Esophagus muscularis mucosa (tissue), 4 donors: Measurements from ENCODE around the gene UCK2. TPM values are rescaled to one million over a fixed set of nuclear protein-coding genes. Genes with fewer than 3 reads are reported as not detected.

Experiments used
- DNase-seq: peaks from one replicate; pipeline ENCODE4 v3.0.0-alpha.2; 2017; ENCODE audit errors: extremely low spot score
- H3K27ac ChIP-seq, 4 donors: fragments of 200-600 bp; sonication (generic); replicated peaks in 1 of 4; 1 replicate in 3 of 4; 2 replicates in 1 of 4; pipeline ENCODE4 v1.5.1; 2016 to 2019; ENCODE audit warnings: mild to moderate bottlenecking in 1 of 4
- H3K27me3 ChIP-seq, 4 donors: fragments of 200-600 bp; sonication (generic); one replicate each; pipeline versions ENCODE4 v1.5.1 to v1.6.0; 2016 to 2019
- H3K36me3 ChIP-seq, 4 donors: fragments of 200-600 bp; sonication (generic); one replicate each; pipeline ENCODE4 v1.5.1; 2016 to 2019
- H3K4me1 ChIP-seq, 4 donors: fragments of 200-600 bp; sonication (generic); one replicate each; pipeline ENCODE4 v1.5.1; 2016 to 2019
- H3K4me3 ChIP-seq, 4 donors: fragments of 200-600 bp; sonication (generic); 1 replicate in 2 of 4; 2 replicates in 2 of 4; pipeline ENCODE4 v1.5.1; 2016 to 2019; ENCODE audit warnings: mild to moderate bottlenecking in 4 of 4, moderate library complexity in 1 of 4
- H3K9me3 ChIP-seq, 4 donors: fragments of 200-600 bp; sonication (generic); 1 replicate in 3 of 4; 2 replicates in 1 of 4; pipeline ENCODE4 v1.5.1; 2016 to 2019
- CTCF ChIP-seq, 3 experiments: fragments of 200-600 bp in 2 of 3; fragments of 450-650 bp in 1 of 3; sonication (generic) in 2 of 3; IDR thresholded peaks; one replicate each; pipeline ENCODE4 v1.5.1; 2017 to 2019; ENCODE audit warnings: antibody characterized with exemption in 3 of 3, mild to moderate bottlenecking in 2 of 3, moderate library complexity in 1 of 3
- EP300 ChIP-seq: sonication (generic); formaldehyde crosslinking; IDR thresholded peaks from one replicate; pipeline ENCODE4 v1.6.1; 2017; ENCODE audit warnings: antibody characterized with exemption
- POLR2A ChIP-seq: fragments of 450-650 bp; IDR thresholded peaks from one replicate; pipeline ENCODE4 v1.6.1; 2017; ENCODE audit warnings: antibody characterized with exemption, moderate library complexity, mild to moderate bottlenecking, low read depth
- POLR2AphosphoS5 ChIP-seq, 2 donors: sonication (generic); formaldehyde crosslinking; IDR thresholded peaks; one replicate each; pipeline ENCODE4 v1.6.1; 2017; ENCODE audit warnings: antibody characterized with exemption in 2 of 2
- WGBS: methylation state at CpG from one replicate; pipeline ENCODE4 v1.1.5; 2018; 5-methylcytosine and 5-hydroxymethylcytosine counted together
- intact Hi-C: fragments of 100-400 bp; cut with DNase I; formaldehyde crosslinking; loops from one replicate; pipeline ENCODE4 v1.15.1; 2023
- total RNA-seq, 4 donors: library from RNA; depleted of rRNA; stranded (reverse); fragments of >200 nt; gene quantifications; one replicate each; pipeline versions ENCODE4 v1.1.0 to v1.2.1, GENCODE V29; 2016

Gene UCK2
- total RNA-seq, 4 donors from 2014 or later = 13.7 to 33.7 (median 31.0) TPM

- peaks cover 18 to 44% (median 22%) of the 10 kb centered on the region in 4 donors for H3K4me1 ChIP-seq
- no peaks in the 10 kb centered on the region for H3K9me3 ChIP-seq
- H3K36me3 ChIP-seq = peaks cover 6 to 41% (median 32%) of the 10 kb centered on the region in 4 donors
- TF ChIP-seq POLR2AphosphoS5 (IDR thresholded peaks at IDR 0.05) = no peak
- no peak for TF ChIP-seq CTCF (IDR thresholded peaks at IDR 0.05)
- H3K27me3 ChIP-seq = no peaks in the 10 kb centered on the region
- WGBS = 78% methylated on average over 5 of the region's 5 CpGs
- intact Hi-C loops = loop anchor here (5.0 kb wide), 1 partner anchor 68 kb away; the partner anchor contains the start of gene UCK2
- H3K4me3 ChIP-seq = no peak overlapping the region
- DNase-seq = no peak
- no peak overlapping the region for H3K27ac ChIP-seq
These were observed 68.0 kb downstream of the UCK2 start for GRCh38 chr1:165895451-165895871.

- WGBS = 79% methylated on average over 10 of the region's 10 CpGs
- Histone ChIP-seq H3K27ac (peak overlapping the region in 2 of 4 donors; percentile 27 to 49), H3K9me3 (no peaks in the 10 kb centered on the region), H3K36me3 (peaks cover 6 to 37% (median 28%) of the 10 kb centered on the region in 4 donors), H3K27me3 (no peaks in the 10 kb centered on the region), H3K4me3 (no peak overlapping the region), H3K4me1 (peaks cover 18 to 41% (median 22%) of the 10 kb centered on the region in 4 donors)
- no peak for TF ChIP-seq POLR2AphosphoS5 (IDR thresholded peaks at IDR 0.05)
- intact Hi-C loops = loop anchor here (5.0 kb wide), 1 partner anchor 69 kb away; the partner anchor contains the start of gene UCK2
- DNase-seq = no peak
These were observed 68.9 kb downstream of the UCK2 start for GRCh38 chr1:165896277-165896676.

- no peak overlapping the region for H3K4me3 ChIP-seq
- no peak for DNase-seq
- 82% methylated on average over 12 of the region's 12 CpGs for WGBS
- H3K27ac ChIP-seq = peak overlapping the region in 1 of 4 donors; percentile 59
- H3K9me3 ChIP-seq = no peaks in the 10 kb centered on the region
- H3K36me3 ChIP-seq = peaks cover 6 to 25% (median 23%) of the 10 kb centered on the region in 4 donors
- TF ChIP-seq EP300 = no peak
- no peak for TF ChIP-seq CTCF (IDR thresholded peaks at IDR 0.05)
- TF ChIP-seq POLR2AphosphoS5 (IDR thresholded peaks at IDR 0.05) = no peak
- TF ChIP-seq POLR2A = no peak
- no peaks in the 10 kb centered on the region for H3K27me3 ChIP-seq
- intact Hi-C loops = loop anchor here (5.0 kb wide), 1 partner anchor 70 kb away; the partner anchor contains the start of gene UCK2
- H3K4me1 ChIP-seq = peaks cover 18 to 39% (median 22%) of the 10 kb centered on the region in 4 donors
These were observed 70.2 kb downstream of the UCK2 start for GRCh38 chr1:165897326-165898303.

DNA sequence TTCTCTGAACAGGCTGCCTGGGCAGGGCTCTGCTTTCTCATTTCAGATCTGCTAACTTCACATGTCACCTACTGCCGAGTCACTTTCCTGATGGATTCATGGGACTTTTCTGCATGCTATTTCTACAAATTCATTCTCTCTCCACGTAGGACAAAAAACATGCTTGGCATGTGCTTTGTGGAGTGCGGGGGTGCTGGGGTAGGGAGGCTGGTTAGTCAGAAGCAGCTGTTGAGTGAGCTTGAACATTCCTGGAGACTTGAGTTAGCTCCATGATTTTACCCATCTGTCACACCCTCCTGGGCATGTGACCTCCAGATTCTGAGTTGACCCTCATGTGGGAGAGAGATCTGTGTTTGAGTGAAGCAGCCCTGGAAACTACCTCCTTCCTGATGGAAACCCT lies 71.4 kb downstream of the UCK2 start:
- no peaks in the 10 kb centered on the region for H3K9me3 ChIP-seq
- H3K27me3 ChIP-seq = no peaks in the 10 kb centered on the region
- DNase-seq = no peak
- H3K27ac ChIP-seq = peak overlapping the region; percentile 1 to 59 (median 3)
- H3K36me3 ChIP-seq = peaks cover 0 to 36% (median 21%) of the 10 kb centered on the region in 4 donors
- peaks cover 18 to 37% (median 22%) of the 10 kb centered on the region in 4 donors for H3K4me1 ChIP-seq
- WGBS = 32% methylated on average over 3 of the region's 3 CpGs
- no peak overlapping the region for H3K4me3 ChIP-seq
- TF ChIP-seq CTCF (IDR thresholded peaks at IDR 0.05) (no peak), POLR2AphosphoS5 (IDR thresholded peaks at IDR 0.05) (peak in 1 of 2 donors; percentile 53)
- intact Hi-C loops = loop anchor here (5.0 kb wide), 1 partner anchor 72 kb away; the partner anchor contains the start of gene UCK2

DNA sequence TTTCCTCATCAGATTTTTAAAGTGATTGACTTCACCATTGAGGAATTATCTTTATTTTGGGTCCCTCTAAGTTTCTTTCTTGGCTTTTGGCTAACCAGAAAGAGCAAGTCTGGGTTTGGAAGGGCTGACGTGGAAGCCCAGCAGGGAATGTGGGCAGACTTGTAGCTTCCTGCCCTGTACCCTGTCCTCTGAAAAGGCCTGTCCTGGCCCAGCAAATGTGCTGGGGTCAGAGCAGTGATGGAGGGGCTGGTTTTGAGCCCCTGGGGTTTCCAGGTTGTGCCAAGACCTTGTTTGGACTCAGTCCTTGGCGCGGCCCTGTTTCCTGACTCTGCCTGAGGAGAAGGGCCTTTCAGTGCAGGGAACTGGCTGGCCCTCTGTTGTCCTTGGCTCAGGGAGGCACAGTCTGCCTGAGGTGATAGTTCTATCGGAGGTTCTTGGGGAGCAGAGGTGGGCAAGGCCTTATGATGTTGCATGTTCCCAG lies 72.1 kb downstream of the UCK2 start:
- Histone ChIP-seq H3K36me3 (peaks cover 0 to 35% (median 21%) of the 10 kb centered on the region in 4 donors), H3K27me3 (no peaks in the 10 kb centered on the region), H3K4me3 (no peak overlapping the region), H3K4me1 (peaks cover 18 to 37% (median 22%) of the 10 kb centered on the region in 4 donors), H3K9me3 (no peaks in the 10 kb centered on the region), H3K27ac (peak overlapping the region in 3 of 4 donors; percentile 1 to 59 (median 2))
- TF ChIP-seq EP300 (no peak), POLR2AphosphoS5 (IDR thresholded peaks at IDR 0.05) (no peak), CTCF (IDR thresholded peaks at IDR 0.05) (no peak), POLR2A (no peak)
- WGBS = 73% methylated on average over 1 of the region's 4 CpGs
- intact Hi-C loops = loop anchor here (5.0 kb wide), 1 partner anchor 72 kb away; the partner anchor contains the start of gene UCK2
- DNase-seq = no peak
